HFFc6 (cell line): Measurements from ENCODE around the gene GJA10. TPM values are rescaled to one million over a fixed set of nuclear protein-coding genes. Genes with fewer than 3 reads are reported as not detected.

ENCODE experiments used
- DNase-seq: peaks from one replicate; pipeline ENCODE4 v3.0.0-alpha.2; 2018
- H3K27ac Mint-ChIP-seq: 2 replicates; pipeline ENCODE4 v1.8.0; 2020; ENCODE audit warnings: mild to moderate bottlenecking, mixed read lengths
- H3K27me3 Mint-ChIP-seq: 2 replicates; pipeline ENCODE4 v1.8.0; 2021; ENCODE audit warnings: mild to moderate bottlenecking, moderate library complexity, mixed read lengths; ENCODE audit not compliant: insufficient read depth
- H3K36me3 Mint-ChIP-seq: 2 replicates; pipeline ENCODE4 v1.8.0; 2021; ENCODE audit warnings: low read depth, mixed read lengths
- H3K4me1 Mint-ChIP-seq: 2 replicates; pipeline ENCODE4 v1.8.0; 2020; ENCODE audit warnings: low read depth, mixed read lengths
- H3K4me3 Mint-ChIP-seq: 2 replicates; pipeline ENCODE4 v1.8.0; 2020; ENCODE audit warnings: mild to moderate bottlenecking, moderate library complexity, mixed read lengths
- H3K9me3 Mint-ChIP-seq: 2 replicates; pipeline ENCODE4 v1.8.0; 2020; ENCODE audit warnings: mild to moderate bottlenecking, mixed read lengths
- total RNA-seq, 6 experiments: library from RNA; stranded (reverse); fragmentation: NEBNext Ultra II Directional; extraction: Animal tissue kit (Norgen Biotek cat#: 25700); gene quantifications; 2 replicates in 1 of 6; 3 replicates in 5 of 6; pipeline ENCODE4 v1.2.3, GENCODE V29; 2021
- TF ChIP-seq, protein P1 (sequence below): fragments of 200-600 bp; sonication (generic); IDR thresholded peaks from 2 replicates; pipeline ENCODE4 v1.5.0; 2021; ENCODE audit warnings: antibody characterized with exemption, mild to moderate bottlenecking

The GJA10 gene
- total RNA-seq, 6 experiments from 2014 or later: not detected

DNA sequence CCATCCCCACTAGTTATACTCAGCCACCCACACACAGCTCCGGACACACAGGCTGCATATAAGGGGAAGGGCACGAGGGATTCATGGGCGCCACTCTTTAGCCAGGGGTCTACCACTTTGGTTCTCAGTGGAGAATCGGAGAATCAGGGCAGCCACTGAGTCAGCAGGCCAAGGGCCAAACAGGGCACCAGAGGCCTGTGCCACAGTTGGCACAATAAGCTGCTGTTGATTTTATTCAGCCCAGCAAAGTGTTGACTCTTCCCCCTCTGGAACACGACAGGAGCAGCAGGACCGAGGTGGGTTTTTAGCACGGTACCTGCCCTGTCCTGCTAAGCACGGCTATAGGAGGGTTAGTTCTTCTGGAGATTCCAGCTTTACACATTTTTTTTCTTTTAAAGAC lies 48.3 kb downstream of the GJA10 start:
- H3K9me3 Mint-ChIP-seq: no peaks in the 10 kb centered on the region
- DNase-seq: no peak
- H3K4me1 Mint-ChIP-seq: no peaks in the 10 kb centered on the region
- peaks cover 7% of the 10 kb centered on the region for H3K27me3 Mint-ChIP-seq
- no peaks in the 10 kb centered on the region for H3K36me3 Mint-ChIP-seq
- TF ChIP-seq, protein P1, sequence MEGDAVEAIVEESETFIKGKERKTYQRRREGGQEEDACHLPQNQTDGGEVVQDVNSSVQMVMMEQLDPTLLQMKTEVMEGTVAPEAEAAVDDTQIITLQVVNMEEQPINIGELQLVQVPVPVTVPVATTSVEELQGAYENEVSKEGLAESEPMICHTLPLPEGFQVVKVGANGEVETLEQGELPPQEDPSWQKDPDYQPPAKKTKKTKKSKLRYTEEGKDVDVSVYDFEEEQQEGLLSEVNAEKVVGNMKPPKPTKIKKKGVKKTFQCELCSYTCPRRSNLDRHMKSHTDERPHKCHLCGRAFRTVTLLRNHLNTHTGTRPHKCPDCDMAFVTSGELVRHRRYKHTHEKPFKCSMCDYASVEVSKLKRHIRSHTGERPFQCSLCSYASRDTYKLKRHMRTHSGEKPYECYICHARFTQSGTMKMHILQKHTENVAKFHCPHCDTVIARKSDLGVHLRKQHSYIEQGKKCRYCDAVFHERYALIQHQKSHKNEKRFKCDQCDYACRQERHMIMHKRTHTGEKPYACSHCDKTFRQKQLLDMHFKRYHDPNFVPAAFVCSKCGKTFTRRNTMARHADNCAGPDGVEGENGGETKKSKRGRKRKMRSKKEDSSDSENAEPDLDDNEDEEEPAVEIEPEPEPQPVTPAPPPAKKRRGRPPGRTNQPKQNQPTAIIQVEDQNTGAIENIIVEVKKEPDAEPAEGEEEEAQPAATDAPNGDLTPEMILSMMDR: no peak
- no peak overlapping the region for H3K27ac Mint-ChIP-seq
- H3K4me3 Mint-ChIP-seq: no peak overlapping the region

DNA sequence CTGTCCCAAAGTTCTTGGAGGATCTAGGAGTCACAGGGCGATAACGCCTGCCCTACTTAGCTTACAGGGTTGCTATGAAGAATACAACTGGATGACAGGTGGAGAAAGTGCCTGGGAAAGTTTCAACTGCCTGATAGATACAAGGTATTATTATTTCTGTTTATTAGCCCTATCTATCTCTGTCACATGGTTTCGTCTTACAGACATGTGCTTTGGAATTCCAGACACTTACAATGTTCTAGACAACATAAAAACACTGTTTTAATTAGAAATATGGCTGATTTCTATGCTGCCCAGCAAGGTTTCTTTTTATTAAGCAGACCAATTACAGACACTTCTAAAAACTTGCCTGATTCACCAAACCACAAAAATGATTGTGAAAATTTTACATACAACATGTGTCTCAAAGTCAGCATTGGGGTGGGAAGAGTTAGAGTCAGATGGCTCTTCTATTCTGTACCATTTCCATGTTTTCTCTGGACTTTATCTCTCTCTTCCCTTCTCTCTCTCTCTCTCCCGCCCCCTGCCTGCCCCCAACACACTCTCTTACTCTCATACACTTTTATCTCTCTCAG lies 50.0 kb downstream of the GJA10 start:
- no peak for DNase-seq
- TF ChIP-seq, protein P1: no peak

DNA sequence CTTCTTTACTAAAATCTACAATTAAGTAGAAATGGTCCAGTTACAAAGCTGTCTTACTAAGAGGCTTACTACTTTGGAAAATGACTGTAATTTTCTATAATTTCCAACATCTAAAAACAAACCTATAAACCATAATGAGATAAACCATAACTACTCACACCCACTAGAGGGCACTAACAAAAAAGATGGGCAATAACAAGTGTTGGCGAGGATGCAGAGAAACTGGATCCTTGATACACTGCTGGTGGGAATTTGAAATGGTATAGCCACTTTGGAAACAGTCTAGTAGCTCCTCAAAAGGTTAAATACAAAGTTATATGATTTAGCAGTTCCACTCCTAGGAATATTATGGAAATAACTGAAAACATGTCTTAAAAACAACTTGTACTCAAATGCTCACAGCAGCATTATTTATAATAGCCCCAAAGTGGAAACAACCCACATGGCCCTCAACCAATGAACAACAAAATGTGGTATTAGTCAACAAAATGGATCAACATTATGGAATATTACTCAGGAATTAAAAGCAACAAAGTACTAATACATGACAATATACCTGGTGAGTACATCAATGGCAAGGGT lies 50.6 kb downstream of the GJA10 start:
- TF ChIP-seq, protein P1: peak; percentile 79
- Mint-ChIP-seq H3K4me1 (no peaks in the 10 kb centered on the region), H3K27me3 (peaks cover 9% of the 10 kb centered on the region), H3K4me3 (no peak overlapping the region), H3K9me3 (no peaks in the 10 kb centered on the region), H3K36me3 (no peaks in the 10 kb centered on the region), H3K27ac (no peak overlapping the region)
- DNase-seq: peak; percentile 23

More for the DNA sequence above, 50.0 kb downstream of the GJA10 start:
- no peaks in the 10 kb centered on the region for H3K4me1 Mint-ChIP-seq
- H3K9me3 Mint-ChIP-seq: no peaks in the 10 kb centered on the region
- peaks cover 9% of the 10 kb centered on the region for H3K27me3 Mint-ChIP-seq
- no peak overlapping the region for H3K27ac Mint-ChIP-seq
- no peaks in the 10 kb centered on the region for H3K36me3 Mint-ChIP-seq
- H3K4me3 Mint-ChIP-seq: no peak overlapping the region

Other genes starting within 250 kb of the GJA10 start
- gene MDN1, start 74.7 kb upstream of the GJA10 start, total RNA-seq: 10 to 100 TPM; 17.4 to 25.4 (median 18.4) TPM
- gene CASP8AP2, start 64.6 kb upstream of the GJA10 start, total RNA-seq: 10 to 100 TPM in 5 of 6 experiments, 1 to 10 TPM in 1; 8.8 to 11.5 (median 10.8) TPM